Measurements from ENCODE around the gene PLXDC2. TPM values are rescaled to one million over a fixed set of nuclear protein-coding genes. Genes with fewer than 3 reads are reported as not detected.
"Not testable (repeated sequence)": the region's sequence is repeated elsewhere in the genome, so short reads cannot be mapped to it uniquely, and the experiment has no call there.

The PLXDC2 gene
- total and polyA plus RNA-seq, 2 donors (not counting 1 experiment from before 2014, with no cell fraction given), result 0.07 TPM

GRCh38 chr10:19999431-19999830 is 183.2 kb downstream of the PLXDC2 start:
- ChIA-PET CTCF (interaction anchor here (0.6 kb wide), 1 partner anchor 176 kb away, joined by 5 read pairs; no protein-coding TSS in a partner anchor), POLR2A (no interaction called here)
- Mint-ChIP-seq H3K27ac (no peak overlapping the region), H3K4me3 (no peak overlapping the region), H3K4me1 (peaks cover 5% of the 10 kb centered on the region), H3K27me3 (no peaks in the 10 kb centered on the region), H3K9me3 (ENCODE audit: insufficient read depth) (peaks cover 2% of the 10 kb centered on the region)
- H4K20me1 ChIP-seq (ENCODE audit: control insufficient read depth, insufficient read depth, low read length, poor library complexity, severe bottlenecking), result no peaks in the 10 kb centered on the region
- no peak overlapping the region for H3K27ac ChIP-seq (ENCODE audit: low read length in 2 of 2)
- no CpG with 5 or more reads among the region's 1 CpG for WGBS (ENCODE audit: insufficient coverage)
- ATAC-seq (ENCODE audit: low read depth) (no peak), DNase-seq (no peak)
- no peak overlapping the region for H3K9ac ChIP-seq (ENCODE audit: low read length)
- H3K79me2 ChIP-seq (ENCODE audit: control insufficient read depth, insufficient read depth, low read length), result no peaks in the 10 kb centered on the region
- no peaks in the 10 kb centered on the region for H3K36me3 ChIP-seq (replicated peaks in 1 of 2; ENCODE audit: control extremely low read depth in 1 of 2, control insufficient read depth in 1 of 2, extremely low read depth in 1 of 2, insufficient read depth in 2 of 2, low read length in 1 of 2)
- H3K9me3 ChIP-seq (ENCODE audit: control extremely low read depth in 1 of 3, control insufficient read depth in 2 of 3, insufficient read depth in 1 of 3, low read length in 2 of 3), result peaks cover 0 to 8% (median 1%) of the 10 kb centered on the region in 3 donors
- no peak overlapping the region for H3K4me2 ChIP-seq (replicated peaks; ENCODE audit: low read depth, low read length, poor library complexity, severe bottlenecking)
- intact Hi-C loops (cut with micrococcal nuclease), result no loop called here
- no peak overlapping the region for H3K4me3 ChIP-seq (ENCODE audit: control extremely low read depth in 1 of 5, extremely low read depth in 1 of 5, insufficient read depth in 1 of 5, low read depth in 2 of 5, low read length in 4 of 5)
- no peaks in the 10 kb centered on the region for H3K27me3 ChIP-seq (replicated peaks in 1 of 4; ENCODE audit: control extremely low read depth in 1 of 4, control insufficient read depth in 3 of 4, insufficient read depth in 4 of 4, low read length in 3 of 4)
- no peak overlapping the region for H2AFZ ChIP-seq (ENCODE audit: insufficient read depth, low read depth, low read length, poor library complexity, severe bottlenecking)
- TF ChIP-seq EZH2 (IDR thresholded peaks at IDR 0.05; ENCODE audit: borderline replicate concordance, insufficient read depth, low read depth, low read length, poor library complexity, severe bottlenecking), result no peak
- peaks cover 8 to 10% of the 10 kb centered on the region in 2 donors for H3K4me1 ChIP-seq (ENCODE audit: control insufficient read depth in 2 of 2, insufficient read depth in 2 of 2, low read length in 2 of 2)

GRCh38 chr10:20002026-20002425 is 185.8 kb downstream of the PLXDC2 start:
- H3K9me3 Mint-ChIP-seq (ENCODE audit: insufficient read depth); POLR2A ChIA-PET; H3K9ac ChIP-seq (ENCODE audit: low read length); CTCF ChIA-PET; H3K27ac ChIP-seq (ENCODE audit: low read length in 2 of 2); H3K79me2 ChIP-seq (ENCODE audit: control insufficient read depth, insufficient read depth, low read length); H3K4me3 Mint-ChIP-seq; H3K4me3 ChIP-seq (ENCODE audit: control extremely low read depth in 1 of 5, extremely low read depth in 1 of 5, insufficient read depth in 1 of 5, low read depth in 2 of 5, low read length in 4 of 5); H3K4me2 ChIP-seq (replicated peaks; ENCODE audit: low read depth, low read length, poor library complexity, severe bottlenecking); H2AFZ ChIP-seq (ENCODE audit: insufficient read depth, low read depth, low read length, poor library complexity, severe bottlenecking); DNase-seq; H3K4me1 Mint-ChIP-seq; H3K9me3 ChIP-seq (ENCODE audit: control extremely low read depth in 1 of 3, control insufficient read depth in 2 of 3, insufficient read depth in 1 of 3, low read length in 2 of 3); H3K36me3 ChIP-seq (replicated peaks in 1 of 2; ENCODE audit: control extremely low read depth in 1 of 2, control insufficient read depth in 1 of 2, extremely low read depth in 1 of 2, insufficient read depth in 2 of 2, low read length in 1 of 2); H4K20me1 ChIP-seq (ENCODE audit: control insufficient read depth, insufficient read depth, low read length, poor library complexity, severe bottlenecking); ATAC-seq (ENCODE audit: low read depth); H3K27ac Mint-ChIP-seq; H3K27me3 ChIP-seq (replicated peaks in 1 of 4; ENCODE audit: control extremely low read depth in 1 of 4, control insufficient read depth in 3 of 4, insufficient read depth in 4 of 4, low read length in 3 of 4); intact Hi-C loops (cut with micrococcal nuclease); H3K27me3 Mint-ChIP-seq: not testable (repeated sequence)
- WGBS (ENCODE audit: insufficient coverage), result 100% methylated on average over 1 of the region's 2 CpGs
- peaks cover 8 to 10% of the 10 kb centered on the region in 2 donors for H3K4me1 ChIP-seq (ENCODE audit: control insufficient read depth in 2 of 2, insufficient read depth in 2 of 2, low read length in 2 of 2)

Data from B cell (primary cell).